Activated CD8-positive, alpha-beta T cell treated with anti-CD3 and anti-CD28 coated beads, Interleukin-2, amount 10 ng/mL, durations not matched to agents 7 days and 5 days (primary cell): ENCODE data around the gene TMEM132C. TPM values are rescaled to one million over a fixed set of nuclear protein-coding genes. Genes with fewer than 3 reads are reported as not detected.

Experiments
- ATAC-seq: fragments of 150-1000 bp; cut with Tn5 transposase; one replicate; pipeline ENCODE4 v1.10.0; 2021; ENCODE audit warnings: moderate library complexity
- CTCF ChIA-PET: fragments of 350-600 bp; sonication (Branson Sonifier 250); formaldehyde crosslinking; loops from one replicate; lab custom pipeline; 2021; ENCODE audit warnings: antibody characterized with exemption; lab: Charles Lee
- POLR2A ChIA-PET: fragments of 350-600 bp; sonication (Branson Sonifier 250); formaldehyde crosslinking; loops from one replicate; lab custom pipeline; 2021; ENCODE audit warnings: antibody characterized with exemption; lab: Charles Lee
- DNase-seq: peaks from one replicate; pipeline ENCODE4 v3.0.0-alpha.2; 2020
- H3K27ac Mint-ChIP-seq: one replicate; pipeline ENCODE4 v1.8.0; 2021; ENCODE audit warnings: mild to moderate bottlenecking, mixed read lengths
- H3K27me3 Mint-ChIP-seq: one replicate; pipeline ENCODE4 v1.8.0; 2021; ENCODE audit warnings: low read depth, mixed read lengths
- H3K36me3 Mint-ChIP-seq: one replicate; pipeline ENCODE4 v1.8.0; 2021; ENCODE audit warnings: low read depth, mixed read lengths
- H3K4me1 Mint-ChIP-seq: one replicate; pipeline ENCODE4 v1.8.0; 2021; ENCODE audit warnings: low read depth, mixed read lengths
- H3K4me3 Mint-ChIP-seq: one replicate; pipeline ENCODE4 v1.8.0; 2021; ENCODE audit warnings: mild to moderate bottlenecking, mixed read lengths
- H3K9me3 Mint-ChIP-seq: one replicate; pipeline ENCODE4 v1.8.0; 2022; ENCODE audit warnings: mixed read lengths; ENCODE audit not compliant: insufficient read depth
- total RNA-seq, 2 experiments: library from RNA; stranded (reverse); gene quantifications; one replicate each; pipeline ENCODE4 v1.2.3, GENCODE V29; 2021

The TMEM132C gene
- total RNA-seq, 2 experiments from 2014 or later: not detected

DNA sequence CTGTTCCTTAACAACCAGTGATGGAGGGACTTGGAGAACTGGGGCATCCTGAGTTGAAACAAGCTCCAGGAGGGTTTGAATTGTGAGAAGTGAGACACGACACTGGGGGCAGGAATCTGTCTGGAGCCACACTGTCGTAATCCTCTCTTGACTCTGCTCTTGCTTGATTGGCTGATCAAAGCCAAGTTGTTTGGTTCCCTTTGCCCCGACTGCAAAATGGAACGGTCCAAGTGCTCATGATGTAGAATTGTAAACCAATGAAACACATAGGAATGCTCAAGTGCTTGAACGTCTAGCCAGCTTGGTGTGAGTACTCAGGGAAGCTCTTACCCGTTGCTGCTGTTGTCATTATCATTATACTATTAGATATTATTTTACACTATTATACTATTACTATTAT is 98.1 kb downstream of the TMEM132C start:
- ChIA-PET POLR2A (no interaction called here), CTCF (no interaction called here)
- no peaks in the 10 kb centered on the region for H3K9me3 Mint-ChIP-seq
- peaks cover 11% of the 10 kb centered on the region for H3K27me3 Mint-ChIP-seq
- no peak overlapping the region for H3K27ac Mint-ChIP-seq
- H3K4me3 Mint-ChIP-seq: no peak overlapping the region
- no peaks in the 10 kb centered on the region for H3K36me3 Mint-ChIP-seq
- no peaks in the 10 kb centered on the region for H3K4me1 Mint-ChIP-seq
- DNase-seq (no peak), ATAC-seq (no peak)

DNA sequence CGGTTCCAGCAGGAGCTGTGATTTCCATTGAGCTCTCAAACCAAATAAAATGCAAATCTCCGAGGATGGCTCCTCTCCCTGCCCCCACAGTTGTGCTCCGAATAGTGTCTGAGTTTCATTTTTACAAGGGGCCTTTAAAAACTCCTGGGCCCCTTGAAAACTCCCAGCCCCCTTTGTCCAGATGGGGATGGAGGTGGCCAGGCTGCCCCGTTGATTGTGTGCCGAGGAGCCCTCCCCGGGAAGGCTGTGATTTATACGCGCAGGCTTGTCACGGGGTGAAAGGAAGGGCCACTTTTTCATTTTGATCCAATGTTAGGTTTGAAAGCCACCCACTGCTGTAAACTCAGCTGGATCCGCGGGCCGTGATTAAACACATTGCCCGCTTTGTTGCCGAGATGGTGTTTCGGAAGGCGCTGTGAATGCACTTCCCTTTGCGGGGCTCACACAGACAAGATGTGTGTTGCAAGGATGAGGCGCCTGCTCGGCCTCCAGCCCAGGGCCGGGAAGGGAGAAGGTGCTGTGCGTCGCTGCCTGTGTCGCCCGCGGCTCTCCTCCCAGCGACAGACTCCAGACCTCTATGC is 98.8 kb downstream of the TMEM132C start:
- Mint-ChIP-seq H3K4me3 (no peak overlapping the region), H3K4me1 (no peaks in the 10 kb centered on the region), H3K27me3 (peaks cover 11% of the 10 kb centered on the region), H3K27ac (no peak overlapping the region), H3K9me3 (no peaks in the 10 kb centered on the region), H3K36me3 (no peaks in the 10 kb centered on the region)
- POLR2A ChIA-PET: no interaction called here
- ATAC-seq: no peak
- no peak for DNase-seq
- CTCF ChIA-PET: no interaction called here

DNA sequence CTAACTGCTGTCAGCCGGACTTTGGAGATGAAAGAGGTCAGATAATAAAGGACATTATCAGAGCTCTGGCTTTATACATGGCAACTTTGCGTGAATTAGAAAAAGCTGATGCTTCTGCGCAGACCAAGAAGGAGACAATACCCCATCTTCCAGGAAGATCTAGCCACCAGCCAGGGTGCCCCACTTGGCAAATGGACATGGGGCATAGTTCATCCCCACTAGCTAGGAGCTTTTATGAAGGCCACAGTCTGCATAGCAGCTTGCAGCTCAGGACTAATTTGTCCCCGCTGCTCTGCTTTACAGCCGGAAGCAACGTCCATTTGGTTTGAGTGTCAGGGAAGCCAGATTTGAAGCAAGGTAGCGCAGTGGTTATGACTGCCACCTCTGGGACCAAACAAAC is 101.0 kb downstream of the TMEM132C start:
- Mint-ChIP-seq H3K4me1 (no peaks in the 10 kb centered on the region), H3K4me3 (no peak overlapping the region), H3K27ac (no peak overlapping the region), H3K9me3 (no peaks in the 10 kb centered on the region), H3K27me3 (peaks cover 11% of the 10 kb centered on the region), H3K36me3 (no peaks in the 10 kb centered on the region)
- ATAC-seq (no peak), DNase-seq (no peak)
- ChIA-PET POLR2A (no interaction called here), CTCF (no interaction called here)

DNA sequence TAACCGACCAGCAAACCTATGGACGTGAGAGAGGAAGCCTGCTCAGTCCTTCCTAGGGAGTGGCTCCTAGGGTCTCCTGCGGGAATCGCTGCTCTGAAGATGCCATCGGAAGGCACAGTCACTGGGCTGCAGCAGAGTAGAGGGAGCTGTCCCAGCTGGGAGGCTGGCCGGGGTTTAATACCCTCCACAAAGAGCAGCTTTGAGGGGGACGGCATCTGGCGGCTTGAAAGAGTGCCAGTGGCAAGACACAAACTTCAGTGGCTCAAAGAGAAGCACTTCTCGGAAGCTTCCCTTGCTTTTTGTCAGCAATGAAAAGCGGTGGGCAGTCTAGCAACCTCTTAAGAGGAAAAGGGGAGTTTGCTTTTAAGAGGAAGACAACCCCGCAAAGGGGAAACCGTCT is 114.6 kb downstream of the TMEM132C start:
- H3K27me3 Mint-ChIP-seq: peaks cover 2% of the 10 kb centered on the region
- no peak overlapping the region for H3K27ac Mint-ChIP-seq
- no peak overlapping the region for H3K4me3 Mint-ChIP-seq
- DNase-seq (no peak), ATAC-seq (no peak)
- no peaks in the 10 kb centered on the region for H3K36me3 Mint-ChIP-seq
- CTCF ChIA-PET: no interaction called here
- no peaks in the 10 kb centered on the region for H3K4me1 Mint-ChIP-seq
- POLR2A ChIA-PET: no interaction called here
- no peaks in the 10 kb centered on the region for H3K9me3 Mint-ChIP-seq

DNA sequence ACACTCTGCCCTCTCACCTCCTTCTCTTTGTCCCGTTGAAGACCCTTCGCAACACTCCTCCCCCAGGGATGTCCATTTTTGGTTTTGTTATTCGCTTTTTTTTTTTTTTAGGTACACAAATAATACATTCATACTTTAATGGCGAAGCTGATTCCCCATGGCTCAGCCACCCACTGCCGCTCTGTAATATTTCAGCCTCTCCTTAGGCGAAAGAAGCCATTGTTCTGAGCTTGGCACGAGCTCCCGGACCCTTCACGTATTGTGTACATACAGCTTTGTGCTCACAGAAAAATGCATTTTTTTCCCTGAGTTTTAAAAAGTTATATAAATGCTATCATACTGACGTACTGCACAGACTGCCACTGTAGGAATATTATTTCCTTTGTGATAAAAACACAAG is 115.0 kb downstream of the TMEM132C start:
- no peak overlapping the region for H3K4me3 Mint-ChIP-seq
- CTCF ChIA-PET: no interaction called here

DNA sequence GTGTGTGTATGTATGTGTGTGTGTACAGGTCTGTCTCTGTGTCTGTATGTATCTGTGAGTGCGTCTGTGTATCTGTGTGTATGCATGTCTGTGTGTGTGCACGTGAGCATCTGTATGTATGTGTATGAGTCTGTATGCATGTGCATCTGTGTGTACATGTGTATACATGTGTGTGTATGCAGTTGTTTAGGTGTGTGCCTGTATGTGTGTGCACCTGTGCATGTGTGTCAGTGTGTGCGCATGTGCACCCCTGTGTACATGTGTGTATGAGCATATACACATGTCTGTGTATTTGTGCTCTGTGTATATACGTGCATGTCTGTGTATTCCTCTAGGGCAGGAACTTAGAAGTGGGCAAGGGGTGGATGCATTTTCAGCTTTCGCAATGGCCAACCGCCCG is 116.0 kb downstream of the TMEM132C start:
- ChIA-PET CTCF (no interaction called here), POLR2A (no interaction called here)
- Mint-ChIP-seq H3K36me3 (no peaks in the 10 kb centered on the region), H3K4me3 (no peak overlapping the region), H3K4me1 (no peaks in the 10 kb centered on the region), H3K27me3 (peaks cover 2% of the 10 kb centered on the region), H3K27ac (no peak overlapping the region), H3K9me3 (no peaks in the 10 kb centered on the region)
- ATAC-seq: no peak
- DNase-seq: no peak

More for the DNA sequence above, 115.0 kb downstream of the TMEM132C start:
- H3K27me3 Mint-ChIP-seq: peaks cover 2% of the 10 kb centered on the region
- ATAC-seq (no peak), DNase-seq (no peak)
- no peaks in the 10 kb centered on the region for H3K4me1 Mint-ChIP-seq
- H3K36me3 Mint-ChIP-seq: no peaks in the 10 kb centered on the region
- POLR2A ChIA-PET: no interaction called here
- no peaks in the 10 kb centered on the region for H3K9me3 Mint-ChIP-seq
- no peak overlapping the region for H3K27ac Mint-ChIP-seq

DNA sequence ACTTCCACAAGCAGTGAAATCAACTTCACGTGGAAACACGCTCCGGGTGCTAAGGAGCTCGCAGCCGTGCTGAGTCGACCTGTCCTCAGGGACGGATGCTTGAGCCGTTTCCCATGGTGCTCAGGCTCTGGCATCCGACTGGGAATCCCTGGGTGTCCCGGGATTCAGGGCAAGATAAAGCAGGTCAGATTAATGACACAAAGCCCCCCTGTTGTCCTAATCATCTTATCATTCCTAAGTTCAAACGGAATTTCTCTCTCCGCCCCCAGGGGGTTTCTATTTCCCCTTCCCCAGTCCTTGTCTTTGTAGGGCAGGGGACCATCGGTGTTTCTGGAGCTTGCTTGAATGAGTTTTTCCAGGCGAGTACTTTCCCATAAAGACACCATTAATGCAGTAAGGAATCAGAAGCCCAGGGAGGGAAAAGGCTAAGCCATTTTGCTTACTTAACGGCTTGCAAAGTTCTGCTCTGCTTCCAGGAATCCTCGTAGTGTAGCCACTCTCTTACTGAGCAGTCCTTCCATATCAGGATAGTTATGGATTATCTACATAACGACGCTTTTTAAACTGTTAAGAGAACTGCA is 116.5 kb downstream of the TMEM132C start:
- Mint-ChIP-seq H3K4me1 (no peaks in the 10 kb centered on the region), H3K9me3 (no peaks in the 10 kb centered on the region), H3K36me3 (no peaks in the 10 kb centered on the region), H3K27me3 (peaks cover 2% of the 10 kb centered on the region), H3K4me3 (no peak overlapping the region), H3K27ac (no peak overlapping the region)
- ATAC-seq (no peak), DNase-seq (no peak)
- CTCF ChIA-PET: no interaction called here
- POLR2A ChIA-PET: no interaction called here

DNA sequence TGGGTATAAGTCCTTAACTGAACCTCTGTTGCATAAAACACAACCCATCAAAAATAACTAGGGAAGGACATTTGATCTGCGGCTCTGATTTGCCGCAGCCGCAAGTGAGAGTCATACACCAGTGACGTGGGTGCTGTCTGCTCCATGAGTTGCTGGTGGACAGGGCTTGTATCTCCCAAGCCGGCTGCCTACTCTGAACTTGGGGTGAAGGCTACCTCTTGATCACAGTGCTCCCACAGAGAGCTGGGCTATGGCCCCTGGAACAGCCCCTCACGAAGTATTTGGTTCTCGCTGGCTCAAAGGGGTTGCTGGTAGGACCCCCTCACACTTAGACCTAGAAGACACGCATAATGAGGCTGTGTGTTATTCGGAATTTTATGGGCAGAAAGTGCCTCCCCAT is 118.8 kb downstream of the TMEM132C start:
- H3K27ac Mint-ChIP-seq: no peak overlapping the region
- ChIA-PET POLR2A (no interaction called here), CTCF (no interaction called here)
- no peaks in the 10 kb centered on the region for H3K36me3 Mint-ChIP-seq
- H3K9me3 Mint-ChIP-seq: no peaks in the 10 kb centered on the region
- DNase-seq: no peak
- H3K4me1 Mint-ChIP-seq: no peaks in the 10 kb centered on the region
- peaks cover 2% of the 10 kb centered on the region for H3K27me3 Mint-ChIP-seq
- no peak overlapping the region for H3K4me3 Mint-ChIP-seq
- ATAC-seq: no peak

DNA sequence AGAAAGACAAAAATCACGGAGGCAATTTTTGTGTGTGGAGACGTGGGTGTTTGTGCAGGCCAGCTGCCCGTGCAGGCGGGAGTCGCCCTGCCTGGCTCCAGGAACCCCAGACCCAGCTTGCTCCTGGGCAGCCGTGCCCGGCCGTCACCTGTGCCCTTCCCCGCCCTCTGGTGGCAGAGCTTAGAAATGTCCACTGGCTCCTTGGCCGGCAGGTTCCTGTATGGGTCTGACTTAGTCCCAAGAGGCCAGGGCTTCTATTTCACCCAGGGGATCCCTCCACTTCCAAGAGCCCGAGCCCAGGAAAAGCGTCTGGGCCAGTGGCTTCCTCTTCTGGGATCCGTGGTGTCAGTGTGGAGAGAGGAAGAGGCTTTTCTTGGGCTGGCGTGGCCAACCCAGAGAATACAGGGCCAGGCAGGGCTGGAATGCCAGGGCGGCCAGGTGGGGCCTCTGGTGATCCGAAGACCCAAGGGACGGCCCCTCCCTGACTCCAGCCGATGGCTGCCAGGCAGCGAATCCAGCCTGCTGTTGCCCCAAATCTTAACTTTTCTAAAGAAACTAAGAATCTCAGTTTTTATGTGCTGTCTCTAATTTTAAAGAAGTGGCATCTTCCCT is 120.9 kb downstream of the TMEM132C start:
- no peak for ATAC-seq
- POLR2A ChIA-PET: no interaction called here
- H3K9me3 Mint-ChIP-seq: no peaks in the 10 kb centered on the region
- H3K4me3 Mint-ChIP-seq: no peak overlapping the region
- no peaks in the 10 kb centered on the region for H3K27me3 Mint-ChIP-seq
- no peaks in the 10 kb centered on the region for H3K36me3 Mint-ChIP-seq
- H3K4me1 Mint-ChIP-seq: no peaks in the 10 kb centered on the region
- CTCF ChIA-PET: interaction anchor here (1.7 kb wide), 1 partner anchor 128 kb away, joined by 5 read pairs; no protein-coding TSS in a partner anchor
- no peak overlapping the region for H3K27ac Mint-ChIP-seq
- peak; percentile 22 for DNase-seq

DNA sequence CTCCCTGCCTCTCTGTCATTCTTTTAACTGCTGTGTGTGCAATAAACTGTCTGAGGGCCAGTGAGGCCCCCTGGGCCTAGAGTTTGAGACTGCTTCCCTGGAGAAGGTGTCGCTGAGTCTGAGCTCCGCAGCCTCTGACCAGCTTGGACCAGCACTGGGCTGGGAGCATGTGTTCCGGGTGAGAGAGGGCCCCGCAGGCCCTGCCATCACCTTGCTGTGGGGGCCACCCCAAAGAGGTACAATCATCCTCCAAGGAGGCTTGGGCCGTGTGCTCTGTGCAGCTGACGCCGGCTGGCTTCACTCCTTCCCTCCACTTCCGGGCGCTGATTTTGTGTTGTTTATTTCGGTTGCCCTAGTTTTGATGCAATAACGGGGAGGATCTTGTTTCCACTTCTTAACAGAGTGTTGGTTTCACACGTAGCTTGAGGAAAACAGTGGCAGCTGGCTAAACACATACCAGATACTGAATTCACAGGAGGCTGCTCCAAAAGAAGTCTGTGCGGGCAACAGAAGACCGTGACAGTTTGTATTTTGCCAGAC is 121.6 kb downstream of the TMEM132C start:
- Mint-ChIP-seq H3K4me3 (no peak overlapping the region), H3K27ac (no peak overlapping the region), H3K27me3 (no peaks in the 10 kb centered on the region), H3K9me3 (no peaks in the 10 kb centered on the region), H3K36me3 (no peaks in the 10 kb centered on the region), H3K4me1 (no peaks in the 10 kb centered on the region)
- ATAC-seq (no peak), DNase-seq (no peak)
- POLR2A ChIA-PET: no interaction called here
- CTCF ChIA-PET: interaction anchor here (1.7 kb wide), 1 partner anchor 129 kb away, joined by 5 read pairs; no protein-coding TSS in a partner anchor

DNA sequence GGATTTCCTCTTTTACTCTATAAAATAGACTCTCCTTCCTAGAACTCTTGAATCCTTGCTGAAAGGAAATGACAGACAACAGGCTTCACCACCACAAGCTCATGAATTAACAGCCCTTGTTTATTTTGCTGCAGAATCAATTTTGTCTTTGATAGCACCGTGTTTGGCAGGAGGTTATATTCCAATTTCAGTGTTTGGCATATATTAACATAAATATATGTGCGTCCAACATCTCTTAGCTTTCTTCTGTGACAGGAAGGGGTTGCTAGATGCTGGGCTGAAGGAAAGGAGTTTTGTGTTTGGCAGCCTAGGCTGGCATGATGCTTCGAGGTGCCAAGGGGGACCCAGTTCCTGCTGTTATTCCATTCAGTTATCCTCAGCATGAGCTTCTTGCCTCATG is 126.4 kb downstream of the TMEM132C start:
- POLR2A ChIA-PET: no interaction called here

DNA sequence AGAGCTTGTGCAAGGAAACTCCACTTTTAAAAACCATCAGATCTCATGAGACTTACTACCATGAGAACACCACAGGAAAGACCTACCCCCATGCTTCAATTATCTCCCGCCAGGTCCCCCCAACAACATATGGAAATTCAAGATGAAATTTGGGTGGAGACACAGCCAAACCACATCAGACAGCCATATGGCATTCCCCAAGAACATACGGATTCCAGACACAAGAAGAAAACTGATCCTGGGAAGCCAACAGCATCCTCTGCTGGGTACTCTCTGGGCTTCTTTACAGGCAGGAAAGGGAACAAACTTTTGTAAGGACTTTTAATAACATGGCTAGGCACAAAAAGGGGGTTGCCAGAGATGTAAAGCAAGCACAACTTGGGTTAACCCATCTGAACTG is 127.2 kb downstream of the TMEM132C start:
- CTCF ChIA-PET: no interaction called here
- POLR2A ChIA-PET: no interaction called here
- Mint-ChIP-seq H3K27me3 (no peaks in the 10 kb centered on the region), H3K4me3 (no peak overlapping the region), H3K9me3 (no peaks in the 10 kb centered on the region), H3K36me3 (no peaks in the 10 kb centered on the region), H3K27ac (no peak overlapping the region), H3K4me1 (no peaks in the 10 kb centered on the region)
- no peak for DNase-seq
- no peak for ATAC-seq

More for the DNA sequence above, 126.4 kb downstream of the TMEM132C start:
- no peak for ATAC-seq
- Mint-ChIP-seq H3K4me1 (no peaks in the 10 kb centered on the region), H3K36me3 (no peaks in the 10 kb centered on the region), H3K9me3 (no peaks in the 10 kb centered on the region), H3K27ac (no peak overlapping the region), H3K4me3 (no peak overlapping the region), H3K27me3 (no peaks in the 10 kb centered on the region)
- no peak for DNase-seq
- CTCF ChIA-PET: no interaction called here
